Suprapubic skin (tissue), 3 donors: ENCODE data around the gene RTBDN.

Source experiments
- CTCF ChIP-seq, 2 donors: fragments of 200-600 bp in 1 of 2; fragments of 450-650 bp in 1 of 2; sonication (generic) in 1 of 2; IDR thresholded peaks; one replicate each; pipeline ENCODE4 v1.5.1; 2016 to 2019; ENCODE audit warnings: antibody characterized with exemption in 2 of 2, mild to moderate bottlenecking in 1 of 2, moderate library complexity in 1 of 2
- EP300 ChIP-seq: sonication (generic); formaldehyde crosslinking; IDR thresholded peaks from one replicate; pipeline ENCODE4 v1.6.1; 2017; ENCODE audit warnings: antibody characterized with exemption
- POLR2A ChIP-seq, 2 donors: fragments of 450-650 bp; IDR thresholded peaks; one replicate each; pipeline ENCODE4 v1.6.1; 2017; ENCODE audit warnings: antibody characterized with exemption in 2 of 2, mild to moderate bottlenecking in 2 of 2, moderate library complexity in 2 of 2

- TF ChIP-seq POLR2A (IDR thresholded peaks at IDR 0.05) (no peak), CTCF (IDR thresholded peaks at IDR 0.05) (no peak), EP300 (no peak)
Observed at GRCh38 chr19:12788042-12788681, 46.2 kb downstream of the RTBDN start.
